ENCODE measurements around the gene KDM1A.

Gene KDM1A

DNA sequence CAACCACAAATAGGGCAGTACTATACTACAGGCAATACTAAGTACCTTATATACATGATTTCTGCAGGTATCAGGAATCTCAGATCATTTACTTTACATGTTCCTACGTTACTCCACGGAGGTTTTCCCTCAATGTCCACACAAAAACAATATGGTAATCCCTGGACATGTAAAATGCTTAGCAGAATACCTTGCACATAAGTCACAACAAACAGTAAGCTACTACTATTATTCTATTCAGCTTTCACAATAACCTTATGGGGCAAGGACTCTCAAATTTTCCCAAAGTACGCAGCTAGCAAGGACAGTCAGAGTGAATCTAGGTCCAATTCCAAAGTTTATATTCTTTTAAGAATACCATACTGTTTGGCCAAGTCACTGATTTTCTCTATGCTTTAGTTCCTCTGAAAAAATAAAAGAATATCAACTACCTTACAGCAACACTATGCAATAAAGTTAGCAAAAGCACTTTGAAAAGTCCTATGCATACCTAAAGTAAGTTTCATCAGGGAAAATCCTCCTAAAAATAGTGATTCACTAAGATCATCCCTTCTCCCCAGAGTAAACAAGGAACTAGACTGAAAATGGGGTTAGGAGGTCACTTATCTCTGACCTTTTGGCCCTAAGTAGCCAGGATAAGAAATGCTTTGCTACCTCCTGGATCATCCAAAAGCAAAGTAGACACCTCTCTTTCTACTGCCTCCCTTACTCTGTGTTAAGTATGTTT is 82.0 kb downstream of the KDM1A start:
- intact Hi-C loops (cut with DNase I) = no loop called here
- no peak for DNase-seq

DNA sequence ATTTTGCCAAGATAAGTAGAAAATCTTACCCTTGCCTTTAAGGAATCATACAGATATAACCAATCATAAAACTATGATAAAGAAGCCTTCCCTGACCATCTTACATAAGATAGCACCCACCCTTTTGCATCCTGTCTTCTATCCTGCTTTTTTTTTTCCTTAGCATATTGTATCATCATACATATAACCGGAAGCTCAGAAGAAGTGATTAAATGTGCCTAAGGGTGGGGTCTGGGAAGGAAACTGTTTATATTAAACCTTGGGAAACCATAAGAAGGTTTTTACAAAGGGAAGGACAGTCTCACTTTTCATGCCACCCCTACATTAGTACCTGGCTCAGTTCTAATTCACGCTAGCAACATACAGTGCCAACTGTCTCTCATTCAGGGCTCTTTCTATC is 82.6 kb downstream of the KDM1A start:
- DNase-seq = no peak
- intact Hi-C loops (cut with DNase I) = no loop called here

DNA sequence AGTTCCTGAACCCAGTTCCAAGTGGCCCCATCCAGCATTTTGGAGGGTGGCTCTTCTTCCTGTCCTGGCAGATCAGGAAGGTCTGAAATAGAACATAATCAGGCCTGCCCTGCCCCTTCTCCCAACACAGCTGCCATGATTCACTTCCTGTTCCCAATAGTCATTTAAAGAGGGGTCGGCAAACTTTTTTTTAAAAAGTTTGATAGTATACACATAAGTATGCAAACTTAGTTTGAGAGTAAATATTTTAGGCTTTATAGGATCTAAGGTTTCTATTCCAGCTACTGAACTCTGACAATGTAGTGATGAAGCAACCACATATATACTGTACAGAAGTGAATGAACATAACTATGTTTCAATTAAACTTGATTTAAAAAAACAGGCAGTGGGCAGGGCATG is 83.0 kb downstream of the KDM1A start:
- intact Hi-C loops (cut with DNase I) = no loop called here
- DNase-seq = no peak

DNA sequence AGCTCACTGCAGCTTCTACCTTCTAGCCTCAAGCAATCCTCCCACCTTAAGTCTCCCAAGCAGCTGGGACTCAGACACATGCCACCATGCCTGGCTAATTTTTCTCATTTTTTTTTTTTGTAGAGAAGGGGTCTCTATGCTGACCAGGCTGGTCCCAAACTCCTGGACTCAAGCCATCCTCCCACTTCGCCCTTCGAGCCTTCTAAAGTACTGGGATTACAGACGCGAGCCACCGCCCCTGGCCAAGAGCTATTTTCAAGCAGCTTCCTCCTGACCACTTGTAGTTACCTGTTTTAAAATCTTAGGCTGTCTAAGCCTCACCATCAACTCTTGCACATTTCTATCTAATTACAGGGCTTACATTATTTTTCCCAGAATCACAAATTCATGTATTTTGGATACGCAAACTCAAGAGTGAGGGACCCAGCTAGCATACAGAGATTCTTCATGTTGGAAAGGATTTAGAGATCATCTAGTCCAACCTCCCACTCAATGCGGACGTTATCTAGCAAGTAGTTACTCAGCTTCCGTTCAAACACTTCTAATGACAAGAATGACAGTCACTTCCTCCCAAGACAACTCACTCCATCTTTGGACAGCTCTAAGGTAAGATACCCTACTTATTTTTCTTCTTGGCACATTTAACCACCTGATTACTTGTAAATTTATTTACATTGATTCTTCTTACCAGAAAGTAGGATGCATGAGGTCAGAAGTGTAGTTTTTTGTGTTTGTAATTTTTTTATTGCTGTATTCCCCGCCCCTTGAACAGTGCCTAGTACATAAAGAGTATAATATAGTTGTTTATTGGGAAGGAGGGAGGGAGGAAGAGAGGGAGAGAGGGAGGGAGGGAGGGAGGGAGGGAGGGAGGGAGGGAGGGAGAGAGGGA is 84.0 kb downstream of the KDM1A start:
- DNase-seq = no peak
- intact Hi-C loops (cut with DNase I) = no loop called here

DNA sequence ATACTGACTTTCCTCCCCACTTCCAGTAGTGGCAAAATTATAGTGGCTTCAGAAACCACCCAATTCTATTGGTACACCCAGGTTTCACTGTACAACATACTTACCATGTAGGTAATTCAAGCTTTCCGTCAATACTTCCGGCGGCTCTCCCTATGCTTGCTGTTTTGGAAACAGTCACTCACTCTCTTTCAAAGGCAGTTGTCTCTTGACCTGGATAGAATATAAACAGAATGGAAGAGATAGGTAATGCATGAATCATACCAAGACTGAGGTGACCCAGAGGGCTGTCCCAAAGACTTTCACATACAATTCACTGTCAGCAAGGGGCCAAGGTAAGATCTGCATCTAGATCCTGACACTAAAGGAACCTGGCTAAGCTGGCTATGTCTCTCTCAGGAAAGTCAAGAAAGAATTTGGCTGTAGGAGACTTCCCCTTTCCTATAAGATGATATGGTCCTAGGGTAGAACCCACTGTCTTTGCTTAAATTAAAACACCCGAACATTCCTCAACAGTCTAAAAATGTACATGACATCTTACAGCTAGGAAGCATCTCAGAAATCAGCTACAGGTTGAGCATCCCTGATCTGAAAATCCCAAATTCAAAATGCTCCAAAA is 89.8 kb downstream of the KDM1A start:
- intact Hi-C loops (cut with DNase I) = no loop called here
- no peak for DNase-seq

DNA sequence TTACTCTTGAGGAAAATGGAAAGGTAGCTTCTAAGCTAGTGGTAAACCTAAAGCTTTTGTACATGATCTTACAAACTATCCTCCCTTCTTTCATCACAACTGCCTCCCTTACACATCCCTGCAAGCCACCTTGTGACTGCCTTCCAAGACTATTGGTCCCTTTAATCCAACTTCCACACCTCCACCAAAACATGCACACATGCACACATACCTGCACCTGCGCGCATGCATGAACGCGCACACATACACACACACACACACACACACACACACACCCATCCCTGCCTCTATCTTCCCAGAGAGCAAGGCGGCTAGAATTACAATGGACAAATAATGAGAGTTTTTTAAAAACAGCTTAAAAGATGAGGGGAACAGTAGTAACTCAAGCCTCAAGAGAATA is 91.1 kb downstream of the KDM1A start:
- intact Hi-C loops (cut with DNase I) = no loop called here
- no peak for DNase-seq

DNA sequence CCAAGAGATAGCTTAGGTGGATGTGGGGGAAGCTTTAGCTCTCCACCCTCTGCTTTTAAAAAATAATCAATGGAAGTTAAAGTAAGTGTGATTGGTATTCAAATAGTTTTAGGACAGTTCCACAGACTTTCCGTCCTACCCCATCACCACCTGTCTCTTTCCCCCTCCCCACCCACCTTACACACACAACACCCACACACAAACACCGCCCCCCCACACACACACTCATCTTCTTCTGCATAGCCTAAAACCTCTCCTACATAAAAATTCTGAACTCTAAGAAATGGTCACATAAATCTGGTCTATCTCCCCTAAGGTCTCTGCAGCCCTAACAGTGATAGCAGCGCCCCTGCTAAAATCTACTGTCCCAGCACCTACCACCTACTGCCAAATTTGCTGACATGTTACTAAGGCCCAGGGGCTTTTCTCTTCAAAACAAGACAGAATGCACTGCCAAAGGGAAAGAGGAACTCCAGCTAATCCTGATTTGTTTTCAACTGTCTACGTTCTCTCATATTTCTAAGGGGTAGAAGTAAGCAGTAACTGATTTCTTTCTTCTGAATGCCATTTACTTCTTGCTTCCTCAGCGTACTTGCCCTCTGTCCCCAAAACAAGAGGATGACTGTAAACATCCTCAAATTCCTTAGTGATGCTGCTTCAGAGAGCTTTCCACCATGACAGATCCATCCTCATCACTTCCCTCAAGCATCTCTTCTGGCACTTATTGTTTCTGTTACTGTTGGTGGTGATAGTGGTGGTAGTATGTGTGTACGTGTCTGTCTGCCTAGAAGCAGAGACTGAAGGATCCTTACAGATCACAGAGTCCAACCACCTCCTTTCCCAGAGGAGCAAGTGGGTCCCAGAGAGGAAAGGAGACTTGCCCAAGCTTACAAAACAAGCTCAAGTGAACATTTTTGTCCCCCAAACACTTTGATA is 92.6 kb downstream of the KDM1A start:
- intact Hi-C loops (cut with DNase I) = no loop called here
- DNase-seq = no peak

DNA sequence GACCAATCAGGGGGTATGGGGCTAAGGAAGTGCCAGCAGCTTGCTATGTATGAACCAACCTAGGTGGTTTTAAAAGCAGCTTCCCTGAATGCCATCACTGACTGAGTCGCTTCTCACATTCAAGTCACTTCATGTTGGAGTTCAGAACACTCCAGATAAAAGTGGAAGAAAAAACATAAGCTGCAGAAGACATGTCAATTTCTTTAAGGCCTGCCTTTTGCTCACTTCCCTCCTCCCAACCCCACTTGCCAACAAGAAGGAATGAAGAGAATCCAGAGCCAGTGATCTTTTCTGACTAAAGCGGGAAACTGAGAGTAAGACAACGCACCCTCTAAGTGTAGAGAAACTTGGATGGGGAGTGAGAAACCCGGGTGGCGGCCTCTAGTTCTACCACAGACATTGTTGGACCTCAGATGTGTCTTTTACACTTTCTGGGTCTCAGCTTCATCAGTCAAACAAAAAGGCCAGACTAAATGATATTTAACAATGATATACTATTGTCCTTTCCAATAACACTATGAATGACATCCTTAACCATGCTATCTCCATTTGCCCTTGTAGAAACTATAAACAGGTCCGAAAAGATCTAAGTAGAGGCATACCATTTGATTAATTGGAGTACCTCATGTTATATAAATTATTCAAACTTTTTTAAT is 95.3 kb downstream of the KDM1A start:
- DNase-seq = no peak
- intact Hi-C loops (cut with DNase I) = no loop called here

DNA sequence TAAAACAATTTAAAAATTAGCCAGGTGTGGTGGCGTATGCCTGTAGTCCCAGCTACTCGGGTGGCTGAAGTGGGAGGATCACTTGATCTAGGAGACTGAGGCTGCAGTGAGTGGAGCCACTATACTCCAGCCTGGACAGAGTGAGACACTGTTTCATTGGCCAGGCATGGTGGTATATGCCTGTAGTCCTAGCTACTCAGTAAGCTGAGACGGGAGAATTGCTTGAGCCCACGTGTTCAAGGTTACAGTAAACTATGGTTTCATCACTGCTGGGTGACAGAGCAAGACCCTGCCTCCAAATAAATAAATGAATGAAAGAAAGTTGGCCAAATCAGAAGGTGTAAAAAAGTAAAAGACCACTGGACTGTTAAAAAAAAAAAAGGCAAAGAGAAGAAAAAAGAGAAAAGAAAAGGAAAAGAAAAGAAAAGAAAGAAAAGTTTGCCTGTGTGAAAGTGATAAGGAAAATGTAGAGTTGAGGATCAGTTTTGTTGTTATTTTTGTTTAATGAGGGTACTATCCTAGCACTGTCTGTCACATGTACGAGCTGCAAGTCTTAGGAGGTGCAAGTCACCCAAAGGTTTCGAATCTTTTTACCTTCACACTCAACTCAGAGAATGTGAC is 97.1 kb downstream of the KDM1A start:
- intact Hi-C loops (cut with DNase I) = no loop called here
- DNase-seq = no peak

DNA sequence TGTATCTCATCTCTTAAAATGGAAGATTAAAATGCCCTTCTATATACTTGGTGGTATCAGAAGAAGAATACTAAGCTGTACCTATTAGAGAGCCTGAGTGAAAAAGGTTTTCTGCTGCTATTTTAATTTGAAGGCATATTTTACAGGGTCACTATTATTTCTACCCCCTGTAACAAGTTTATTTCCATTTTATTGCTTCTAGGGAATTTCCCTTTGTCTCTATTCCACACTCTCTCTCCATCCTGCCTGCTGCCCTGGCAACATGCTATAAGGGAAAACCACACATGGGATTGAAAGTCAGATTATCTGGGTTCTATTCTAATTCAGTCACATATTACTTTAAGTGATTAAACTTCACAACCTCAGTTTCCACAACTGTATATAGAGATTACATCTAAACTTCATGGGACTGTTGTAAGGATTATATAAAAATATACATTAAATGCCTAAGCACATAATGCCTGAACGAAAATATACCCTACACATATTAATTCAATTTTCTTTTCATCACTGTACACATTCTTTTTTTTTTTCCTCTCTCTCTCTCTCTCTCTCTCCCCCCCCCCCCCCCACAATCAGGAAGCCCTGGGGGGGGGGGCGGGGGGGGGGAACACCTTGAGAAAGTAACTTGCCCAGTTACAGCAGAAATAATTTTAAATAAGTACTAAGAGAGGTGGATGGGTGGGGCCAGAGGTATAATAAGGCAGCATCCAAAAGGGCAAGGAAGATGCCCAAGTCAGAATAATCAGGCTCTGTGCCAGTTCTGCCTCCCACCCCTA is 97.8 kb downstream of the KDM1A start:
- intact Hi-C loops (cut with DNase I) = no loop called here
- DNase-seq = no peak

DNA sequence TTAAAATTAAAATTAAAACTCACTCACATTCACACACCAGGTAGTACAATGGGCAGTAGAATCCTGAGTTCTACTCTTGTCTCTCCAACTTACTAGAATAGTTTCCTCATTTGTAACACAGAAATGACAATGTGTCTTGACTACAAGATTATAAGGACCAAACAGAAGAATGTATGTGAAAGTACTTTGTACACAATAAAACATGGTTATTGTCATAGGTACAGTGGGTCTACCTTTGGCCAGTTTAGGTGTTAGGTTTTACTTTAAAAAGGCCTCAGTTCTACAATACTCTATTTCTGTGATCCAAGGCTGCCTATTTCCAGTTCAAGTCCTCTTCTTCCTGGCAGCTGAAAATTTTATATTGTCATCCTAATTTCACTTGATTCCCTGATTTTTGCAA is 99.1 kb downstream of the KDM1A start:
- intact Hi-C loops (cut with DNase I) = no loop called here

DNA sequence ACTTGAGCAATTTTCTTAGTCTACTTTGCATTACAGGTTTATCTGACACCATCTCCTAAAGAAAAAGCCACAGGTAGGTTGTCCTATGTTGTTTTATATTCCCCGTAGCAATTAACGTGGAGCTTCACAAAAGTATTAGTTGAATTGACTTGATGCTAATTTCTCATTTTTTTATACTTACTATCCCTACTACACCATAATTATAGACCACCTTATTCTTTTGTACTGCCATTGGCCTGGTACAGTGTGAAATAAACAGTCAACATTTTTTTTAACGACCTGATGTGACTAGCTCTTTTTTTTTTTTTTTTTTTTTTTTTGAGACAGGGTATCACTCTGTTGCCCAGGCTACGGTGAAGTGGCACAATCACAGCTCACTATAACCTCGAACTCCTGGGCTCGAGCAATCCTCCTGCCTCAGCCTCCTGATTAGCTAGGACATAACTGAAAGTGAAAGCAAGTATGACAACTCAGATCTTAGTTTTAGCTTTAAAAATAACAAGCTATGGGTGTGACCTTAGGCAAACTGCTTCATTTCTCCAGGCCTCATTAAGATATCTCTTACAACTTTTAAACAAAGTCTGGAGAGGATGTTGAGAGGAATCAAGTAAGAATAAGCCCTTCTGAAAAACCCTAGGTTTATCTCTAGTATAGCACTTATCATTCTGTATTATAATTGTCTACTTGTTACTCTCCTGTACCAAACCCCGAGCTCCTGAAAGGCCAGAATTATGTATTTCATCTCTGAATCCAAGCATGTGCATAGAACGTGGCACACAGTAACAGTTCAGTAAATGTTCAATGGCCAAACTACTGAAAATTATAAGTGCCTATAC is 99.9 kb downstream of the KDM1A start:
- DNase-seq = no peak
- intact Hi-C loops (cut with DNase I) = no loop called here

More for the DNA sequence above, 99.1 kb downstream of the KDM1A start:
- DNase-seq = no peak

DNA sequence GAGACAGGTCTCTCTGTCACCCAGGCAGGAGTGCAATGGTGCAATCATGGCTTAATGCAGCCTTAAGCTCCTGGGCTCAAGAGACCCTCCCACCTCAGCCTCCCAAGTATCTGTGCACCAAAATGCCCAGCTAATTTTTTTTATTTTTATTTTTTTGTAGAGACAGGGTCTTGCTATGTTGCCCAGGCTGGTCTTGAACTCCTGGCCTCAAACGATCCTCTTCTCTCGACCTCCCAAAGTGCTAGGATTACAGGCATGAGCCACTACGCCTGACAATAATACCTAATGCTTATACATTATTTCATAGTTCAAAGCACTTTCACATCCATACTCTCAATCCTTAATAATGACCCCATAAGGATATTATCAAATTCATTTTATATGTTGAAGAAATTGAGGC is 101.1 kb downstream of the KDM1A start:
- DNase-seq = no peak
- intact Hi-C loops (cut with DNase I) = no loop called here

DNA sequence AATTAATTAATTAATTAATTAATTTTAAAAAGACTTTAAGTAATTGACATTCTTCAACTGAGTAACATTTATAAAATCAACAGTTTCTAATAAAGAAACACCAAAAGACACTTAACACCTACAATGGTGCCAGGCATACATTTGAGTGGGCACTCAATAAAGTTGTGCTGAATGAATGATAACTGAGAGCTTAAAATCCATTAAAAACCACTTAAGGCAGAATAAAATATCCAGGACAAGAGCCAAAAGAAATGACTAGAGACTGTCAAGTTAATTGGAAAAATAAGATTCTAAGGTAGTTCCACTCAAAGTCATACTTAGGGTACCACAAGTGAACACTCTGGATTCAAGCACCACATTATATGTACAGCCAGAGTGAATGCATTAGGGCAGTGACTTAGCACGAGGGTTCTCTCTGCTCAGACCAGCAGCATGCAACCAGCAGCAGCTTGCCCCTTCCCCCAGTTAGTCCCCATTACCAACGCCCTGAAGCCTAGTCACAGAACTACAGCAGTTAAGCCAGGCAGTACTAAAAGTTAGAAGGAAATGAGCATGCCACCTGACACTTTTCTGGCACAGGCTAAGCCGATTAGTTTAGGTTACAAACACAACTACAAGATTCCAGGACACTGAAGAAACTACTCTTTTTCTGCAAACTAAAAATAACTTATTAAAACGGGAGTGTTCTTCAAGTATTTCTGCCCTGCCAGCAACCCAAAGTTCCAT is 102.9 kb downstream of the KDM1A start:
- no peak for DNase-seq
- intact Hi-C loops (cut with DNase I) = no loop called here

DNA sequence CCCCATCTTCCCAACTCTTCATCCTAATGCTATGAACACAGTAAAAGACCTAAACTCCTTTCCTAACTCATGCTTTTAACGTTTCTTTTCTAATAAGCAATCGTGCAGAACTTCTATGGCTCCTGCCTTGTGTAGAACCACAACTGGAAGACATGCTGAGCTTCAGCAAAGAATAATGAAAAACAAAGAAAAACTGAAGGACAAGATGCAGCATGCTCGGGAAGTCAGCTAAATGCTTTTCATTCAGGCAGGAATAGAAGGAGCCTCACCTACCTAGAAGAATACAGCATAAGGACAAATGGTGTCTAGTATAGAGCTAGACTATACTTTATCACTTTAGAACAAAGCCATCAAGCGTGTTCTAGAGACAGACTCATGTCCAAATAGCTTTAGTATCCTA is 103.5 kb downstream of the KDM1A start:
- intact Hi-C loops (cut with DNase I) = no loop called here
- DNase-seq = no peak

DNA sequence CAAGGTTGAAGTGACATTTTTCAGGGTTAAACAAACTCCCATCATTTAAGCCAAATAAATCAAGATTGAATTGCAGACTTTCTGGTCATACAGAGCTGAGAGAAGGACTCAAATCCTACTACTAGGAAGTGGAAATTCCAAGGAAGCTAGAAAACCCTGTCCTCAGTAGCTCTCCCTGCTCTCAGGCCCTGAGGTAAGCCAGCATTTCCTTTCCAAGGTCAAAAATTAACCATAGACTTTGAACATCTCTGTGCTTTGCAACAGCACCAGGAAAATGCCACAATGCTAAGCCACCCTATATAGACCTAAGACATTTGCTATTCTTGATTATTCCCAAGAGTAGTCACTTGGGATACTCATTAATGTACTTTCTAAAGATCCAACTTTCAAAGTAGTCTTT is 104.3 kb downstream of the KDM1A start:
- no peak for DNase-seq
- intact Hi-C loops (cut with DNase I) = no loop called here

Measured in posterior cingulate gyrus (tissue), 11 donors.